HEK293T (cell line): ENCODE measurements around the gene SOX18.
"Not testable (repeated sequence)": the region's sequence is repeated elsewhere in the genome, so short reads cannot be mapped to it uniquely, and the experiment has no call there.

Experiments used
- ELF4 ChIP-seq: fragments of 450-650 bp; IDR thresholded peaks from 2 replicates; pipeline ENCODE4 v1.6.1; 2017; ENCODE audit warnings: antibody characterized with exemption
- FOXK2 ChIP-seq: fragments of 450-650 bp; IDR thresholded peaks from 2 replicates; pipeline ENCODE4 v1.6.1; 2016; ENCODE audit warnings: mild to moderate bottlenecking
- HDGF ChIP-seq: fragments of 450-650 bp; IDR thresholded peaks from 2 replicates; pipeline ENCODE4 v1.6.1; 2017; ENCODE audit warnings: antibody characterized with exemption, borderline replicate concordance
- TF ChIP-seq, protein P1 (sequence below): fragments of 450-650 bp; IDR thresholded peaks from 2 replicates; pipeline ENCODE4 v1.6.1; 2016

DNA sequence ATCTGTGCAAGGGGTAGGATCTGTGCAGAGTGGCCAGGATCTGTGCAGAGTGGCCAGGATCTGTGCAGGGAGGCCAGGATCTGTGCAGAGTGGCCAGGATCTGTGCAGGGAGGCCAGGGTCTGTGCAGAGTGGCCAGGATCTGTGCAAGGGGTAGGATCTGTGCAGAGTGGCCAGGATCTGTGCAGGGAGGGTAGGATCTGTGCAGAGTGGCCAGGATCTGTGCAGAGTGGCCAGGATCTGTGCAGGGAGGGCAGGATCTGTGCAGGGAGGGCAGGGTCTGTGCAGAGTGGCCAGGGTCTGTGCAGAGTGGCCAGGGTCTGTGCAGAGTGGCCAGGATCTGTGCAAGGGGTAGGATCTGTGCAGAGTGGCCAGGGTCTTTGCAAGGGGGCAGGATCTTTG is 39.1 kb upstream of the SOX18 start:
- TF ChIP-seq FOXK2, ELF4, HDGF: not testable (repeated sequence)
- TF ChIP-seq, protein P1, sequence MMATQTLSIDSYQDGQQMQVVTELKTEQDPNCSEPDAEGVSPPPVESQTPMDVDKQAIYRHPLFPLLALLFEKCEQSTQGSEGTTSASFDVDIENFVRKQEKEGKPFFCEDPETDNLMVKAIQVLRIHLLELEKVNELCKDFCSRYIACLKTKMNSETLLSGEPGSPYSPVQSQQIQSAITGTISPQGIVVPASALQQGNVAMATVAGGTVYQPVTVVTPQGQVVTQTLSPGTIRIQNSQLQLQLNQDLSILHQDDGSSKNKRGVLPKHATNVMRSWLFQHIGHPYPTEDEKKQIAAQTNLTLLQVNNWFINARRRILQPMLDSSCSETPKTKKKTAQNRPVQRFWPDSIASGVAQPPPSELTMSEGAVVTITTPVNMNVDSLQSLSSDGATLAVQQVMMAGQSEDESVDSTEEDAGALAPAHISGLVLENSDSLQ: not testable (repeated sequence)
